Astrocyte (in vitro differentiated cells and primary cell): Measurements from ENCODE around the gene S100PBP.
"Not testable (repeated sequence)": the region's sequence is repeated elsewhere in the genome, so short reads cannot be mapped to it uniquely, and the experiment has no call there.

Experiments used
- EZH2 ChIP-seq: IDR thresholded peaks from 2 replicates; pipeline ENCODE4 v1.6.1; 2012; ENCODE audit warnings: mild to moderate bottlenecking, low read length, inconsistent platforms; ENCODE audit not compliant: insufficient read depth
- TF ChIP-seq, protein P1 (sequence below): IDR thresholded peaks from 2 replicates; pipeline ENCODE4 v1.5.1; 2011; ENCODE audit warnings: low read depth, mild to moderate bottlenecking, inconsistent platforms, low read length, moderate library complexity; ENCODE audit not compliant: insufficient read depth

- not testable (repeated sequence) for TF ChIP-seq EZH2
- TF ChIP-seq, protein P1, sequence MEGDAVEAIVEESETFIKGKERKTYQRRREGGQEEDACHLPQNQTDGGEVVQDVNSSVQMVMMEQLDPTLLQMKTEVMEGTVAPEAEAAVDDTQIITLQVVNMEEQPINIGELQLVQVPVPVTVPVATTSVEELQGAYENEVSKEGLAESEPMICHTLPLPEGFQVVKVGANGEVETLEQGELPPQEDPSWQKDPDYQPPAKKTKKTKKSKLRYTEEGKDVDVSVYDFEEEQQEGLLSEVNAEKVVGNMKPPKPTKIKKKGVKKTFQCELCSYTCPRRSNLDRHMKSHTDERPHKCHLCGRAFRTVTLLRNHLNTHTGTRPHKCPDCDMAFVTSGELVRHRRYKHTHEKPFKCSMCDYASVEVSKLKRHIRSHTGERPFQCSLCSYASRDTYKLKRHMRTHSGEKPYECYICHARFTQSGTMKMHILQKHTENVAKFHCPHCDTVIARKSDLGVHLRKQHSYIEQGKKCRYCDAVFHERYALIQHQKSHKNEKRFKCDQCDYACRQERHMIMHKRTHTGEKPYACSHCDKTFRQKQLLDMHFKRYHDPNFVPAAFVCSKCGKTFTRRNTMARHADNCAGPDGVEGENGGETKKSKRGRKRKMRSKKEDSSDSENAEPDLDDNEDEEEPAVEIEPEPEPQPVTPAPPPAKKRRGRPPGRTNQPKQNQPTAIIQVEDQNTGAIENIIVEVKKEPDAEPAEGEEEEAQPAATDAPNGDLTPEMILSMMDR, result not testable (repeated sequence)
Observed at GRCh38 chr1:32804460-32804859, 13.0 kb upstream of the S100PBP start.
